HCT116 (cell line): ENCODE results near the gene SNX1. TPM values are rescaled to one million over a fixed set of nuclear protein-coding genes. Genes with fewer than 3 reads are reported as not detected.

Experiments
- ATAC-seq: fragments of 200-7000 bp; cut with Tn5 transposase; 2 replicates; pipeline ENCODE4 v1.9.1; 2020; ENCODE audit warnings: mild to moderate bottlenecking, moderate library complexity
- BruUV-seq: library from RNA; stranded (reverse); fragments of 400-500 nt; replicated peaks from 2 replicates; lab custom pipeline; 2021; lab: Mats Ljungman, UMichigan
- CTCF ChIA-PET: fragments of 300-600 bp; sonication (Branson Sonifier 250); formaldehyde crosslinking; loops from one replicate; lab custom pipeline; 2021; ENCODE audit warnings: antibody characterized with exemption; lab: Charles Lee
- POLR2A ChIA-PET: fragments of 300-600, 350-600 bp; sonication (Branson Sonifier 250); formaldehyde crosslinking; loops from one replicate; lab custom pipeline; 2021; ENCODE audit warnings: antibody characterized with exemption; lab: Charles Lee
- RAD21 ChIA-PET, 2 experiments: fragments of 300-600 bp; sonication (Branson Sonifier 250); formaldehyde crosslinking; loops; one replicate each; lab custom pipeline; 2023; ENCODE audit warnings: low total read pairs in 2 of 2; ENCODE audit not compliant: uncharacterized antibody in 2 of 2, unreplicated experiment in 2 of 2, low non-redundant PET in 1 of 2; lab: Charles Lee
- DNase-seq: peaks from one replicate; pipeline ENCODE4 v3.0.0-alpha.2; 2010; ENCODE audit warnings: low read depth, low spot score
- H2AFZ ChIP-seq: fragments of 200-600 bp; shearing (Covaris generic), sonication (generic); 2 replicates; pipeline ENCODE4 v1.6.1; 2017; ENCODE audit warnings: low read depth, mixed run types, mixed read lengths, antibody characterized with exemption, low read length; ENCODE audit not compliant: poor library complexity, severe bottlenecking
- H3K27ac ChIP-seq: 2 replicates; pipeline ENCODE4 v1.5.1; 2012; ENCODE audit warnings: low read depth, low read length
- H3K27me3 ChIP-seq: fragments of 200-600 bp; sonication (generic); 2 replicates; pipeline ENCODE4 v1.6.1; 2016; ENCODE audit warnings: mixed run types, low read length, mixed read lengths; ENCODE audit not compliant: insufficient read depth
- H3K36me3 ChIP-seq, 2 experiments: fragments of 200-500 bp in 1 of 2; fragments of 200-600 bp in 1 of 2; sonication (Bioruptor generic) in 1 of 2; sonication (generic) in 1 of 2; 2 replicates each; pipeline versions ENCODE4 v1.5.1 to v1.6.1; 2014 to 2016; ENCODE audit warnings: low read length in 2 of 2, inconsistent platforms in 1 of 2, mixed read lengths in 1 of 2, mixed run types in 1 of 2; ENCODE audit not compliant: insufficient read depth in 2 of 2, control insufficient read depth in 1 of 2
- H3K4me1 ChIP-seq, 2 experiments: fragments of 200-600 bp in 1 of 2; sonication (generic) in 1 of 2; 2 replicates each; pipeline versions ENCODE4 v1.5.1 to v1.6.1; 2012 to 2017; ENCODE audit warnings: low read length in 2 of 2, inconsistent platforms in 1 of 2, mild to moderate bottlenecking in 1 of 2, mixed read lengths in 1 of 2, mixed run types in 1 of 2, moderate library complexity in 1 of 2; ENCODE audit not compliant: insufficient read depth in 2 of 2, control insufficient read depth in 1 of 2
- H3K4me2 ChIP-seq: fragments of 200-600 bp; sonication (generic); 2 replicates; pipeline ENCODE4 v1.6.1; 2017; ENCODE audit warnings: mixed run types, low read length, mixed read lengths
- H3K4me3 ChIP-seq, 2 experiments: fragments of 200-600 bp in 1 of 2; sonication (generic) in 1 of 2; replicated peaks in 1 of 2; 2 replicates each; pipeline ENCODE4 v1.5.1; 2011 to 2016; ENCODE audit warnings: low read length in 2 of 2, control low read depth in 1 of 2, low read depth in 1 of 2, mild to moderate bottlenecking in 1 of 2, mixed read lengths in 1 of 2, mixed run types in 1 of 2
- H3K79me2 ChIP-seq: fragments of 200-600 bp; sonication (generic); 2 replicates; pipeline ENCODE4 v1.6.1; 2017; ENCODE audit warnings: mild to moderate bottlenecking, mixed run types, low read length, moderate library complexity, mixed read lengths; ENCODE audit not compliant: insufficient read depth
- H3K9ac ChIP-seq: fragments of 200-600 bp; sonication (generic); 2 replicates; pipeline ENCODE4 v1.6.1; 2016; ENCODE audit warnings: low read length, mixed read lengths
- H3K9me2 ChIP-seq: fragments of 200-600 bp; sonication (generic), shearing (Covaris generic); 2 replicates; pipeline ENCODE4 v1.6.1; 2017; ENCODE audit warnings: mixed run types, mild to moderate bottlenecking, moderate library complexity; ENCODE audit not compliant: insufficient read depth
- H3K9me3 ChIP-seq, 2 experiments: fragments of 200-500 bp in 1 of 2; fragments of 200-600 bp in 1 of 2; sonication (Bioruptor generic) in 1 of 2; sonication (generic) in 1 of 2; 2 replicates each; pipeline ENCODE4 v1.6.1; 2014 to 2017; ENCODE audit warnings: low read length in 2 of 2, mixed read lengths in 2 of 2, inconsistent platforms in 1 of 2, low read depth in 1 of 2, mild to moderate bottlenecking in 1 of 2, mixed run types in 1 of 2, moderate library complexity in 1 of 2; ENCODE audit not compliant: control insufficient read depth in 1 of 2, insufficient read depth in 1 of 2
- H4K20me1 ChIP-seq: fragments of 200-600 bp; sonication (generic), shearing (Covaris generic); 2 replicates; pipeline ENCODE4 v1.6.1; 2017; ENCODE audit warnings: mixed run types, mild to moderate bottlenecking, moderate library complexity; ENCODE audit not compliant: insufficient read depth
- ATF3 ChIP-seq: IDR thresholded peaks from 2 replicates; pipeline ENCODE4 v1.6.1; 2012
- CEBPB ChIP-seq: IDR thresholded peaks from 2 replicates; pipeline ENCODE4 v1.6.1; 2012; ENCODE audit warnings: low read depth
- EGR1 ChIP-seq: IDR thresholded peaks from 2 replicates; pipeline ENCODE4 v1.6.1; 2012; ENCODE audit warnings: low read depth
- EZH2 ChIP-seq: fragments of 200-600 bp; sonication (generic); IDR thresholded peaks from 2 replicates; pipeline ENCODE4 v1.6.1; 2017; ENCODE audit warnings: antibody characterized with exemption, mixed run types
- EZH2phosphoT487 ChIP-seq: fragments of 200-600 bp; IDR thresholded peaks from 2 replicates; pipeline ENCODE4 v1.6.1; 2018; ENCODE audit warnings: antibody characterized with exemption, borderline replicate concordance
- FOSL1 ChIP-seq: IDR thresholded peaks from 2 replicates; pipeline ENCODE4 v1.6.1; 2012; ENCODE audit warnings: low read depth
- JUND ChIP-seq: IDR thresholded peaks from 2 replicates; pipeline ENCODE4 v1.6.1; 2012
- POLR2A ChIP-seq: IDR thresholded peaks from 2 replicates; pipeline ENCODE4 v1.7.0; 2011; ENCODE audit warnings: borderline replicate concordance; ENCODE audit not compliant: insufficient read depth, insufficient read length; ENCODE audit errors: extremely low read depth
- POLR2AphosphoS5 ChIP-seq: IDR thresholded peaks from 2 replicates; pipeline ENCODE4 v1.6.1; 2011; ENCODE audit warnings: mild to moderate bottlenecking, low read depth, low read length, moderate library complexity
- RAD21 ChIP-seq: IDR thresholded peaks from 2 replicates; pipeline ENCODE4 v1.6.1; 2012; ENCODE audit warnings: low read depth, mild to moderate bottlenecking
- SIN3A ChIP-seq: IDR thresholded peaks from 2 replicates; pipeline ENCODE4 v1.6.1; 2012; ENCODE audit warnings: low read depth
- SP1 ChIP-seq: IDR thresholded peaks from 2 replicates; pipeline ENCODE4 v1.6.1; 2012; ENCODE audit warnings: low read depth
- SRF ChIP-seq: IDR thresholded peaks from 2 replicates; pipeline ENCODE4 v1.6.1; 2012; ENCODE audit warnings: low read depth
- TCF7L2 ChIP-seq: IDR thresholded peaks from 2 replicates; pipeline ENCODE4 v1.7.0; 2011; ENCODE audit warnings: borderline replicate concordance, inconsistent platforms; ENCODE audit not compliant: insufficient read depth, insufficient read length; ENCODE audit errors: extremely low read depth
- YY1 ChIP-seq: IDR thresholded peaks from 2 replicates; pipeline ENCODE4 v1.6.1; 2011; ENCODE audit warnings: low read length, low read depth, moderate library complexity, mild to moderate bottlenecking; ENCODE audit not compliant: insufficient replicate concordance; ENCODE audit errors: extremely low read depth
- ZFX ChIP-seq: fragments of 450-650 bp; IDR thresholded peaks from 2 replicates; pipeline ENCODE4 v1.6.1; 2017
- intact Hi-C: fragments of 100-400 bp; cut with micrococcal nuclease; formaldehyde crosslinking; loops from 2 replicates; pipeline ENCODE4 v1.10.0; 2022
- total RNA-seq: library from RNA; stranded (reverse); gene quantifications from one replicate; pipeline ENCODE4 v1.2.1, GENCODE V29; 2021; ENCODE audit not compliant: unreplicated experiment
- TF ChIP-seq, protein P1 (sequence below): IDR thresholded peaks from 2 replicates; pipeline ENCODE4 v1.6.1; 2012; ENCODE audit warnings: low read depth
- TF ChIP-seq, protein P2 (sequence below), 3 experiments: fragments of 200-600 bp in 1 of 3; sonication (generic) in 1 of 3; IDR thresholded peaks in 2 of 3; conservative IDR thresholded peaks in 1 of 3; 2 replicates each; pipeline ENCODE4 v1.5.1; 2012 to 2017; ENCODE audit warnings: low read depth in 2 of 3, low read length in 2 of 3, antibody characterized with exemption in 1 of 3, borderline replicate concordance in 1 of 3, control low read depth in 1 of 3, mild to moderate bottlenecking in 1 of 3, mixed read lengths in 1 of 3, mixed run types in 1 of 3, moderate library complexity in 1 of 3; ENCODE audit not compliant: insufficient read depth in 1 of 3
- TF ChIP-seq, protein P3 (sequence below): IDR thresholded peaks from 2 replicates; pipeline ENCODE4 v1.6.1; 2012

The SNX1 gene
- total RNA-seq, 1 experiment from 2014 or later = 91.9 TPM

DNA sequence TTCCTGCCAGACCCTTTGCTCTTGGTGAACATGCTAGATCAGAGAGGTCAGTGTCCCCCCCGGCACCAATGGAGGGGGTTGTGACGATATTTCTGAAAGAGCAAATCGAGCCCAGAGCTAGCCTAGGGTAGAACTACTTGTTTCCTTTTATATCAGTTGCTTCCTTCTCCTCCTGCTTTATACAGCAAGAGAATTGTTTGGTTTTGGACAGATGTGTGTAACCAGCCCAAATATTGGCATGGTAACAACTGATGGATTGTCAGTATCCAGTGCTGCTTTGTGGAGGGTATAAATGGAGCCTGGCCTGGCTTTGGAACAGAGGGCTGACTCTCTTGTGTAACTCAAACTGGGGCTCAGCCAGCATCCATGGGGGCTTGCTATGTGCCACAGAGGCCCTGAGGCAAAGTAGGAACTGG is 27.2 kb downstream of the SNX1 start (continued):
- TF ChIP-seq, protein P1, sequence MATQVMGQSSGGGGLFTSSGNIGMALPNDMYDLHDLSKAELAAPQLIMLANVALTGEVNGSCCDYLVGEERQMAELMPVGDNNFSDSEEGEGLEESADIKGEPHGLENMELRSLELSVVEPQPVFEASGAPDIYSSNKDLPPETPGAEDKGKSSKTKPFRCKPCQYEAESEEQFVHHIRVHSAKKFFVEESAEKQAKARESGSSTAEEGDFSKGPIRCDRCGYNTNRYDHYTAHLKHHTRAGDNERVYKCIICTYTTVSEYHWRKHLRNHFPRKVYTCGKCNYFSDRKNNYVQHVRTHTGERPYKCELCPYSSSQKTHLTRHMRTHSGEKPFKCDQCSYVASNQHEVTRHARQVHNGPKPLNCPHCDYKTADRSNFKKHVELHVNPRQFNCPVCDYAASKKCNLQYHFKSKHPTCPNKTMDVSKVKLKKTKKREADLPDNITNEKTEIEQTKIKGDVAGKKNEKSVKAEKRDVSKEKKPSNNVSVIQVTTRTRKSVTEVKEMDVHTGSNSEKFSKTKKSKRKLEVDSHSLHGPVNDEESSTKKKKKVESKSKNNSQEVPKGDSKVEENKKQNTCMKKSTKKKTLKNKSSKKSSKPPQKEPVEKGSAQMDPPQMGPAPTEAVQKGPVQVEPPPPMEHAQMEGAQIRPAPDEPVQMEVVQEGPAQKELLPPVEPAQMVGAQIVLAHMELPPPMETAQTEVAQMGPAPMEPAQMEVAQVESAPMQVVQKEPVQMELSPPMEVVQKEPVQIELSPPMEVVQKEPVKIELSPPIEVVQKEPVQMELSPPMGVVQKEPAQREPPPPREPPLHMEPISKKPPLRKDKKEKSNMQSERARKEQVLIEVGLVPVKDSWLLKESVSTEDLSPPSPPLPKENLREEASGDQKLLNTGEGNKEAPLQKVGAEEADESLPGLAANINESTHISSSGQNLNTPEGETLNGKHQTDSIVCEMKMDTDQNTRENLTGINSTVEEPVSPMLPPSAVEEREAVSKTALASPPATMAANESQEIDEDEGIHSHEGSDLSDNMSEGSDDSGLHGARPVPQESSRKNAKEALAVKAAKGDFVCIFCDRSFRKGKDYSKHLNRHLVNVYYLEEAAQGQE = no peak
- TF ChIP-seq SP1 = no peak
- no peak for TF ChIP-seq YY1
- TF ChIP-seq FOSL1 = no peak
- no peak for TF ChIP-seq SIN3A
- no peak for TF ChIP-seq EGR1
- no peak for TF ChIP-seq EZH2phosphoT487
- TF ChIP-seq CEBPB = no peak
- TF ChIP-seq ATF3 = no peak
- TF ChIP-seq TCF7L2 = no peak
- TF ChIP-seq JUND = no peak
- TF ChIP-seq, all 23 proteins: peak for 0

GRCh38 chr15:64125978-64126377 is 30.2 kb downstream of the SNX1 start:
- Histone ChIP-seq H3K4me1 (no peaks in the 10 kb centered on the region), H3K4me2 (no peak overlapping the region), H3K27ac (no peak overlapping the region), H3K4me3 (no peak overlapping the region), H3K27me3 (no peaks in the 10 kb centered on the region), H3K9me2 (no peaks in the 10 kb centered on the region), H2AFZ (no peak overlapping the region), H3K9ac (no peak overlapping the region), H3K79me2 (no peaks in the 10 kb centered on the region), H3K9me3 (no peaks in the 10 kb centered on the region), H4K20me1 (no peaks in the 10 kb centered on the region), H3K36me3 (peaks cover 23 to 51% of the 10 kb centered on the region in 2 experiments)
- POLR2A ChIA-PET = no interaction called here
- ATAC-seq (no peak), DNase-seq (no peak)
- intact Hi-C loops = no loop called here
- RAD21 ChIA-PET = no interaction called here
- no TSS peak for BruUV-seq
- CTCF ChIA-PET = no interaction called here
- TF ChIP-seq SRF (no peak), EGR1 (no peak), EZH2 (no peak), JUND (no peak), CEBPB (no peak), POLR2AphosphoS5 (no peak), FOSL1 (no peak), ZFX (no peak), SP1 (no peak), POLR2A (no peak), RAD21 (no peak), YY1 (no peak)
- TF ChIP-seq, protein P2, sequence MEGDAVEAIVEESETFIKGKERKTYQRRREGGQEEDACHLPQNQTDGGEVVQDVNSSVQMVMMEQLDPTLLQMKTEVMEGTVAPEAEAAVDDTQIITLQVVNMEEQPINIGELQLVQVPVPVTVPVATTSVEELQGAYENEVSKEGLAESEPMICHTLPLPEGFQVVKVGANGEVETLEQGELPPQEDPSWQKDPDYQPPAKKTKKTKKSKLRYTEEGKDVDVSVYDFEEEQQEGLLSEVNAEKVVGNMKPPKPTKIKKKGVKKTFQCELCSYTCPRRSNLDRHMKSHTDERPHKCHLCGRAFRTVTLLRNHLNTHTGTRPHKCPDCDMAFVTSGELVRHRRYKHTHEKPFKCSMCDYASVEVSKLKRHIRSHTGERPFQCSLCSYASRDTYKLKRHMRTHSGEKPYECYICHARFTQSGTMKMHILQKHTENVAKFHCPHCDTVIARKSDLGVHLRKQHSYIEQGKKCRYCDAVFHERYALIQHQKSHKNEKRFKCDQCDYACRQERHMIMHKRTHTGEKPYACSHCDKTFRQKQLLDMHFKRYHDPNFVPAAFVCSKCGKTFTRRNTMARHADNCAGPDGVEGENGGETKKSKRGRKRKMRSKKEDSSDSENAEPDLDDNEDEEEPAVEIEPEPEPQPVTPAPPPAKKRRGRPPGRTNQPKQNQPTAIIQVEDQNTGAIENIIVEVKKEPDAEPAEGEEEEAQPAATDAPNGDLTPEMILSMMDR (IDR thresholded peaks at IDR 0.05 in 2 of 3, conservative IDR thresholded peaks at IDR 0.05 in 1 of 3; ENCODE audit: borderline replicate concordance in 1 of 3, insufficient read depth in 1 of 3, low read depth in 2 of 3, low read length in 2 of 3) = no peak
- TF ChIP-seq, protein P3, sequence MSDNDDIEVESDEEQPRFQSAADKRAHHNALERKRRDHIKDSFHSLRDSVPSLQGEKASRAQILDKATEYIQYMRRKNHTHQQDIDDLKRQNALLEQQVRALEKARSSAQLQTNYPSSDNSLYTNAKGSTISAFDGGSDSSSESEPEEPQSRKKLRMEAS = no peak
